OCI-LY3 (cell line): Measurements from ENCODE around the gene CACNA2D3.
"Not testable (repeated sequence)": the region's sequence is repeated elsewhere in the genome, so short reads cannot be mapped to it uniquely, and the experiment has no call there.

Experiments
- H2AFZ ChIP-seq: fragments of 200-600, 300-600 bp; shearing (Covaris generic); 2 replicates; pipeline ENCODE4 v1.6.0; 2014; ENCODE audit warnings: antibody characterized with exemption, low read depth, low read length
- H3K27ac ChIP-seq: fragments of 200-600, 300-600 bp; sonication (generic); 2 replicates; pipeline ENCODE4 v1.5.1; 2014; ENCODE audit warnings: mild to moderate bottlenecking, low read length, moderate library complexity, mixed read lengths
- H3K27me3 ChIP-seq: fragments of 200-600, 300-600 bp; sonication (generic); 2 replicates; pipeline ENCODE4 v1.6.1; 2014; ENCODE audit warnings: low read depth, low read length, mixed read lengths
- H3K36me3 ChIP-seq: fragments of 200-600, 300-600 bp; sonication (generic); replicated peaks from 2 replicates; pipeline ENCODE3; 2014; ENCODE audit warnings: low read depth, low read length, mixed read lengths
- H3K4me1 ChIP-seq: fragments of 300-600, 200-600 bp; sonication (generic); 2 replicates; pipeline ENCODE4 v1.6.1; 2014; ENCODE audit warnings: low read length, mixed read lengths
- H3K4me2 ChIP-seq: fragments of 200-600, 300-600 bp; sonication (generic); 2 replicates; pipeline ENCODE4 v1.6.1; 2014; ENCODE audit warnings: low read length, mixed read lengths
- H3K4me3 ChIP-seq: fragments of 300-600, 200-600 bp; sonication (generic); 2 replicates; pipeline ENCODE4 v1.5.1; 2014; ENCODE audit warnings: antibody characterized with exemption, mild to moderate bottlenecking, low read length, moderate library complexity
- H3K79me2 ChIP-seq: fragments of 300-600, 200-600 bp; shearing (Covaris generic); 2 replicates; pipeline ENCODE4 v1.6.1; 2014; ENCODE audit warnings: mild to moderate bottlenecking, low read length, mixed read lengths
- H3K9ac ChIP-seq: fragments of 300-600, 200-600 bp; shearing (Covaris generic); 2 replicates; pipeline ENCODE4 v1.6.0; 2014; ENCODE audit warnings: mild to moderate bottlenecking, low read length, moderate library complexity
- H3K9me3 ChIP-seq: fragments of 200-600, 300-600 bp; shearing (Covaris generic); 2 replicates; pipeline ENCODE4 v1.6.1; 2014; ENCODE audit warnings: low read length, mixed read lengths; ENCODE audit not compliant: insufficient read depth
- H4K20me1 ChIP-seq: fragments of 200-600, 300-600 bp; sonication (generic); 2 replicates; pipeline ENCODE4 v1.6.1; 2016; ENCODE audit warnings: low read length, mixed read lengths; ENCODE audit not compliant: insufficient read depth
- EZH2phosphoT487 ChIP-seq: fragments of 200-600 bp; shearing (Covaris generic); IDR thresholded peaks from 2 replicates; pipeline ENCODE4 v1.6.1; 2018; ENCODE audit warnings: antibody characterized with exemption, mixed run types, low read depth
- TF ChIP-seq, protein P1 (sequence below): fragments of 200-600, 300-600 bp; sonication (generic); IDR thresholded peaks from 2 replicates; pipeline ENCODE4 v1.5.1; 2014; ENCODE audit warnings: antibody characterized with exemption, low read length, low read depth

Gene CACNA2D3

GRCh38 chr3:54454806-54455205 is 332.5 kb downstream of the CACNA2D3 start:
- no peaks in the 10 kb centered on the region for H3K79me2 ChIP-seq
- H3K9me3 ChIP-seq: no peaks in the 10 kb centered on the region
- no peak overlapping the region for H3K4me3 ChIP-seq
- H3K9ac ChIP-seq: no peak overlapping the region
- no peaks in the 10 kb centered on the region for H3K36me3 ChIP-seq
- H3K4me1 ChIP-seq: no peaks in the 10 kb centered on the region
- no peak overlapping the region for H3K27ac ChIP-seq
- H3K4me2 ChIP-seq: no peak overlapping the region
- no peaks in the 10 kb centered on the region for H4K20me1 ChIP-seq
- H3K27me3 ChIP-seq: no peaks in the 10 kb centered on the region
- TF ChIP-seq, protein P1, sequence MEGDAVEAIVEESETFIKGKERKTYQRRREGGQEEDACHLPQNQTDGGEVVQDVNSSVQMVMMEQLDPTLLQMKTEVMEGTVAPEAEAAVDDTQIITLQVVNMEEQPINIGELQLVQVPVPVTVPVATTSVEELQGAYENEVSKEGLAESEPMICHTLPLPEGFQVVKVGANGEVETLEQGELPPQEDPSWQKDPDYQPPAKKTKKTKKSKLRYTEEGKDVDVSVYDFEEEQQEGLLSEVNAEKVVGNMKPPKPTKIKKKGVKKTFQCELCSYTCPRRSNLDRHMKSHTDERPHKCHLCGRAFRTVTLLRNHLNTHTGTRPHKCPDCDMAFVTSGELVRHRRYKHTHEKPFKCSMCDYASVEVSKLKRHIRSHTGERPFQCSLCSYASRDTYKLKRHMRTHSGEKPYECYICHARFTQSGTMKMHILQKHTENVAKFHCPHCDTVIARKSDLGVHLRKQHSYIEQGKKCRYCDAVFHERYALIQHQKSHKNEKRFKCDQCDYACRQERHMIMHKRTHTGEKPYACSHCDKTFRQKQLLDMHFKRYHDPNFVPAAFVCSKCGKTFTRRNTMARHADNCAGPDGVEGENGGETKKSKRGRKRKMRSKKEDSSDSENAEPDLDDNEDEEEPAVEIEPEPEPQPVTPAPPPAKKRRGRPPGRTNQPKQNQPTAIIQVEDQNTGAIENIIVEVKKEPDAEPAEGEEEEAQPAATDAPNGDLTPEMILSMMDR: no peak
- no peak for TF ChIP-seq EZH2phosphoT487
- H2AFZ ChIP-seq: no peak overlapping the region

DNA sequence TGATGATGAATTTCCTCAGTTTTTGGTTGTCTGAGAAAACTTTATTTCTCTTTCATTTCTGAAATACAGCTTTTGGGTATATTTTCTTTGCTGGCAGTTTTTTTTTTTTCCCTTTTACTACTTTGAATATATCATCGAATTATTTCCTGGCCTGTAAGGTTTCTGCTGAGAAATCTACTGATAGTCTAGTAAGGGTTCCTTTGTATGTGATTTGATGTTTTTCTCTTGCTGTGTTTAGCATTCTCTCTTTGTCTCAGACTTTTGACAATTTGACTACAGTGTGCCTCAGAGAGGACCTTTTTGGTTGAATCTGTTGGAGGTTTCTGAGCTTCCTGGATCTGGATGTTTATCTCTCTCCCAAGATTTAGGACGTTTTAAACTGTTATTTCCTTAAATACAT is 336.0 kb downstream of the CACNA2D3 start:
- Histone ChIP-seq H3K4me2 (no peak overlapping the region), H3K9ac (no peak overlapping the region), H3K79me2 (no peaks in the 10 kb centered on the region), H3K4me1 (no peaks in the 10 kb centered on the region), H2AFZ (no peak overlapping the region), H4K20me1 (no peaks in the 10 kb centered on the region), H3K36me3 (no peaks in the 10 kb centered on the region), H3K27ac (no peak overlapping the region), H3K4me3 (no peak overlapping the region), H3K27me3 (no peaks in the 10 kb centered on the region), H3K9me3 (no peaks in the 10 kb centered on the region)
- TF ChIP-seq, protein P1: no peak
- TF ChIP-seq EZH2phosphoT487: no peak

DNA sequence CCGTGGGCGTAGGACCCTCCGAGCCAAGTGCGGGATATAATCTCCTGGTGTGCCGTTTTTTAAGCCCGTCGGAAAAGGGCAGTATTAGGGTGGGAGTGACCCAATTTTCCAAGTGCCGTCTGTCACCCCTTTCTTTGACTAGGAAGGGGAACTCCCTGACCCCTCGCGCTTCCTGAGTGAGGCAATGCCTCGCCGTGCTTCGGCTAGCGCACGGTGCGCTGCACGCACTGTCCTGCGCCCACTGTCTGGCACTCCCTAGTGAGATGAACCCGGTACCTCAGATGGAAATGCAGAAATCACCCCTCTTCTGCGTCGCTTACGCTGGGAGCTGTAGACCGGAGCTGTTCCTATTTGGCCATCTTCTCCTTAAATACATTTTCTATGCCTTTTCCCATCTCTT is 342.2 kb downstream of the CACNA2D3 start:
- not testable (repeated sequence) for H3K27me3 ChIP-seq, H3K9me3 ChIP-seq

GRCh38 chr3:54476891-54477290 is 354.5 kb downstream of the CACNA2D3 start:
- Histone ChIP-seq H4K20me1 (no peaks in the 10 kb centered on the region), H3K9ac (no peak overlapping the region), H3K27me3 (no peaks in the 10 kb centered on the region), H3K4me1 (no peaks in the 10 kb centered on the region), H3K79me2 (no peaks in the 10 kb centered on the region), H2AFZ (no peak overlapping the region), H3K36me3 (no peaks in the 10 kb centered on the region), H3K27ac (no peak overlapping the region), H3K4me2 (no peak overlapping the region), H3K4me3 (no peak overlapping the region), H3K9me3 (no peaks in the 10 kb centered on the region; the same call in 1 of the 2 replicates)
- TF ChIP-seq EZH2phosphoT487: no peak
- TF ChIP-seq, protein P1: no peak

More for the DNA sequence above, 342.2 kb downstream of the CACNA2D3 start:
- H3K4me1 ChIP-seq, H3K4me3 ChIP-seq, H3K4me2 ChIP-seq, H3K9ac ChIP-seq, H3K79me2 ChIP-seq, H3K36me3 ChIP-seq, H2AFZ ChIP-seq, H3K27ac ChIP-seq, H4K20me1 ChIP-seq: not testable (repeated sequence)
